IMR-90 (cell line): ENCODE measurements around the gene SPAG8.

Experiments used
- CHD1 ChIP-seq: IDR thresholded peaks from 2 replicates; pipeline ENCODE4 v1.6.1; 2012; ENCODE audit warnings: low read depth, low read length, improper control_type of control experiment
- MAZ ChIP-seq: IDR thresholded peaks from 2 replicates; pipeline ENCODE4 v1.6.1; 2012; ENCODE audit warnings: low read depth, mild to moderate bottlenecking, low read length, improper control_type of control experiment, moderate library complexity, borderline replicate concordance
- POLR2A ChIP-seq: IDR thresholded peaks from 2 replicates; pipeline ENCODE4 v1.6.1; 2012; ENCODE audit warnings: mild to moderate bottlenecking, low read depth, low read length
- RCOR1 ChIP-seq: IDR thresholded peaks from 2 replicates; pipeline ENCODE4 v1.6.1; 2012; ENCODE audit warnings: mild to moderate bottlenecking, low read length, improper control_type of control experiment; ENCODE audit not compliant: insufficient replicate concordance
- TF ChIP-seq, protein P1 (sequence below): conservative IDR thresholded peaks from 2 replicates; pipeline ENCODE4 v1.5.1; 2012; ENCODE audit warnings: mild to moderate bottlenecking, low read depth, low read length, improper control_type of control experiment

DNA sequence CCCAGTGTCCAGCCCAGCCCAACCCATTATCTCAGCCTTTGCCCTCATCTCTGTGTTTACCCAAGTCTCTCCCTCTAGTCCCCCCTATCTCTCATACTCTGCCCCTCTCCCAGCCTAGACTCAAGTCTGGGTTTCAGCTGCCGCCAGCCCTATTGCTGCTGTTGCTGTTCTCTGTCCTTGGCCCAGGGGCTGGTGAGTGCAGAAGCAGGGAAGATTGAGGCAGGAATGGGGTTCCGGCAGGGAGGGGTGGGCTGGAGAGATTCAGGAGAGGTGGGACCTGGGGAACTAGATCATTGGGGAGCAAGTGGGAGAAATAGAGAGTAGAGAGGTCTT lies 17.7 kb upstream of the SPAG8 start:
- TF ChIP-seq, protein P1, sequence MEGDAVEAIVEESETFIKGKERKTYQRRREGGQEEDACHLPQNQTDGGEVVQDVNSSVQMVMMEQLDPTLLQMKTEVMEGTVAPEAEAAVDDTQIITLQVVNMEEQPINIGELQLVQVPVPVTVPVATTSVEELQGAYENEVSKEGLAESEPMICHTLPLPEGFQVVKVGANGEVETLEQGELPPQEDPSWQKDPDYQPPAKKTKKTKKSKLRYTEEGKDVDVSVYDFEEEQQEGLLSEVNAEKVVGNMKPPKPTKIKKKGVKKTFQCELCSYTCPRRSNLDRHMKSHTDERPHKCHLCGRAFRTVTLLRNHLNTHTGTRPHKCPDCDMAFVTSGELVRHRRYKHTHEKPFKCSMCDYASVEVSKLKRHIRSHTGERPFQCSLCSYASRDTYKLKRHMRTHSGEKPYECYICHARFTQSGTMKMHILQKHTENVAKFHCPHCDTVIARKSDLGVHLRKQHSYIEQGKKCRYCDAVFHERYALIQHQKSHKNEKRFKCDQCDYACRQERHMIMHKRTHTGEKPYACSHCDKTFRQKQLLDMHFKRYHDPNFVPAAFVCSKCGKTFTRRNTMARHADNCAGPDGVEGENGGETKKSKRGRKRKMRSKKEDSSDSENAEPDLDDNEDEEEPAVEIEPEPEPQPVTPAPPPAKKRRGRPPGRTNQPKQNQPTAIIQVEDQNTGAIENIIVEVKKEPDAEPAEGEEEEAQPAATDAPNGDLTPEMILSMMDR = no peak
- TF ChIP-seq CHD1 (no peak), POLR2A (no peak), RCOR1 (no peak), MAZ (no peak)
